Psoas muscle (tissue), 8 donors: Measurements from ENCODE around the gene CPNE7. TPM values are rescaled to one million over a fixed set of nuclear protein-coding genes. Genes with fewer than 3 reads are reported as not detected.

Experiments
- ATAC-seq, 4 donors: fragments of 200-7000 bp; cut with Tn5 transposase; one replicate each; pipeline ENCODE4 v1.9.1; 2020; ENCODE audit warnings: moderate library complexity in 3 of 4, mild to moderate bottlenecking in 2 of 4
- DNase-seq, 2 donors: peaks; one replicate each; pipeline ENCODE4 v3.0.0-alpha.2; 2020
- H3K27ac ChIP-seq: fragments of 200-600 bp; one replicate; pipeline ENCODE4 v1.8.0; 2022
- H3K27me3 ChIP-seq, 3 donors: fragments of 200-600 bp in 1 of 3; one replicate each; pipeline versions ENCODE4 v1.6.1 to v1.8.0; 2013 to 2022; ENCODE audit warnings: low read length in 2 of 3, mild to moderate bottlenecking in 2 of 3, moderate library complexity in 1 of 3; ENCODE audit not compliant: insufficient read depth in 3 of 3
- H3K36me3 ChIP-seq, 2 donors: fragments of 200-600 bp in 1 of 2; one replicate each; pipeline versions ENCODE4 v1.6.1 to v1.8.0; 2013 to 2022; ENCODE audit warnings: low read depth in 1 of 2, mild to moderate bottlenecking in 1 of 2, moderate library complexity in 1 of 2; ENCODE audit not compliant: insufficient read depth in 1 of 2
- H3K4me1 ChIP-seq: fragments of 200-600 bp; one replicate; pipeline ENCODE4 v1.8.0; 2022
- H3K4me3 ChIP-seq: fragments of 200-600 bp; one replicate; pipeline ENCODE4 v1.8.0; 2022; ENCODE audit warnings: mild to moderate bottlenecking
- H3K9me3 ChIP-seq: fragments of 200-600 bp; one replicate; pipeline ENCODE4 v1.8.0; 2022
- WGBS, 3 donors: extraction: QIAGEN DNeasy Blood & Tissue Kit; methylation state at CpG; one replicate each; pipeline versions ENCODE4 v1.1.6 to v1.1.7; 2013; 5-methylcytosine and 5-hydroxymethylcytosine counted together
- intact Hi-C, 2 donors: fragments of 100-400 bp; cut with DNase I; formaldehyde crosslinking; loops; one replicate each; pipeline versions ENCODE4 v1.11.0 to v1.14.2; 2022
- polyA plus RNA-seq, 3 donors: library from polyadenylated mRNA; stranded (reverse); fragments of 200-250 nt; gene quantifications; one replicate each; pipeline ENCODE4 v1.2.3, GENCODE V29; 2013
- total RNA-seq, 4 donors: library from RNA; stranded (reverse); fragmentation: NEBNext Ultra II Directional in 2 of 4; extraction: Animal tissue kit (Norgen Biotek cat#: 25700) in 2 of 4; gene quantifications; one replicate each; pipeline versions ENCODE4 v1.2.1 to v1.2.4, GENCODE V29; 2021 to 2023
- TF ChIP-seq, protein P1 (sequence below): fragments of 200-600 bp; IDR thresholded peaks from one replicate; pipeline ENCODE4 v1.8.0; 2022; ENCODE audit warnings: antibody characterized with exemption
- donor health status: healthy with polysubstance abuse.
- donor health status: DM: no; HTN: no; CAD: no; lungs with moderate emphysema.
- donor health status: Bipolar disorder and iron deficiency.
- donor health status: healthy.
- donor health status: DM: yes; HTN: yes; CAD: no.
- donor health status: DM: no; HTN: no; CAD: no.
- donor health status: DM: no; HTN: no; CAD: no.
- donor health status: DM: yes; HTN: yes; CAD: no.

Gene CPNE7
- total and polyA plus RNA-seq, 7 donors = 0.08 to 0.21 TPM; not detected in 5

DNA sequence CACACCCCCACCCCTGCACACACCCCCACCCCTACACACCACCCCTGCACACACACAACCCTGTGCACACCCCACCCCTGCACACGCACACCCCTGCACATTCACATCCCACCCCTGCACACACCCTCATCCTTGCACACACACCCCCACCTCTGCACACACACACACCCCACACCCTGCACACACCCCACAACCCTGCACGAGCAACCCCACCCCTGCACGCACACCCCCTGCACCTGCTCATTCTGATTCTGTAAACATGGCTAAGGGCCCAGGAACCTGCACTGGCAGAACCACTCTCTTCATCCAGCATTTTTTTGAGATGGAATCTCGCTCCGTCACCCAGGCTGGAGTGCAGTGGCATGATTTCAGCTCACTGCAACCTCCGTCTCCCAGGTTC lies 63.8 kb downstream of the CPNE7 start:
- Histone ChIP-seq H3K9me3 (no peaks in the 10 kb centered on the region), H3K36me3 (no peaks in the 10 kb centered on the region), H3K27ac (no peak overlapping the region), H3K4me3 (no peak overlapping the region), H3K27me3 (peaks cover 0 to 2% (median 0%) of the 10 kb centered on the region in 3 donors), H3K4me1 (no peaks in the 10 kb centered on the region)
- 79 to 86% (median 84%) methylated on average over 6 of the region's 6 CpGs for WGBS, 3 donors
- ATAC-seq (no peak), DNase-seq (no peak)
- intact Hi-C loops = loop anchor here in 1 of 2 donors (10.0 kb wide), 1 partner anchor 65 kb away; the partner anchor contains the start of gene CPNE7
- TF ChIP-seq, protein P1, sequence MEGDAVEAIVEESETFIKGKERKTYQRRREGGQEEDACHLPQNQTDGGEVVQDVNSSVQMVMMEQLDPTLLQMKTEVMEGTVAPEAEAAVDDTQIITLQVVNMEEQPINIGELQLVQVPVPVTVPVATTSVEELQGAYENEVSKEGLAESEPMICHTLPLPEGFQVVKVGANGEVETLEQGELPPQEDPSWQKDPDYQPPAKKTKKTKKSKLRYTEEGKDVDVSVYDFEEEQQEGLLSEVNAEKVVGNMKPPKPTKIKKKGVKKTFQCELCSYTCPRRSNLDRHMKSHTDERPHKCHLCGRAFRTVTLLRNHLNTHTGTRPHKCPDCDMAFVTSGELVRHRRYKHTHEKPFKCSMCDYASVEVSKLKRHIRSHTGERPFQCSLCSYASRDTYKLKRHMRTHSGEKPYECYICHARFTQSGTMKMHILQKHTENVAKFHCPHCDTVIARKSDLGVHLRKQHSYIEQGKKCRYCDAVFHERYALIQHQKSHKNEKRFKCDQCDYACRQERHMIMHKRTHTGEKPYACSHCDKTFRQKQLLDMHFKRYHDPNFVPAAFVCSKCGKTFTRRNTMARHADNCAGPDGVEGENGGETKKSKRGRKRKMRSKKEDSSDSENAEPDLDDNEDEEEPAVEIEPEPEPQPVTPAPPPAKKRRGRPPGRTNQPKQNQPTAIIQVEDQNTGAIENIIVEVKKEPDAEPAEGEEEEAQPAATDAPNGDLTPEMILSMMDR = no peak

DNA sequence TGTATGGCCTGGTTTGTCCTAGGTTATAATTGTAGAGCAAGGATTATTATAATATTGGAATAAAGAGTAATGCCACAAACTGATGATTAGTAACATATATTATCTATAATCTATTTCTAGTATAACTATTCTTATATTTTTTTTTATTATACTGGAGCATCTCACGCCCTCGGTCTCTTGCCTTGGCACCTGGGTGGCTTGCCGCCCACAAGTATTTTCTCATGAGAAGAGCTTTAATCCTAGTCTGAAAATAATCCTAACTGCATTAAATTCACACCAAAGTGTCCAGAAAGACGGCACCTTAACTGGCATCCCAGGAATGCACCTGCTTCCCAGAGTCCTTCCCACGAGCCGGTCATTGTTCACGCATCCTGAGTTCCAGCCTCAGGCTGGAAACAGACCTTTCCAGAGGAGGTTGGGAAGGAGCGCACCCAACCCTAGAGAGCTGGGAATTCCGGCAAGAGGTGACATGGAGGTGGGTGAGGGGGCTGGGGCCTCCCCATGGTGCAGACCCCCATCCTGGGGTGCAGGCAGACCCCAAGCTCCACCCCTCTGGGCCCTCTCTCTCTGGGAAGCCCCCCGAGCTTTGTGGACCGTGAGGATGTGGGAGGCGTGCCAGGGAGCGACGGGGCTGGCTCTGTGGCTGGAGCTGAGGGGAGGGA lies 66.0 kb downstream of the CPNE7 start:
- Histone ChIP-seq H3K27me3 (peaks cover 0 to 2% (median 0%) of the 10 kb centered on the region in 3 donors), H3K4me1 (no peaks in the 10 kb centered on the region), H3K27ac (no peak overlapping the region), H3K4me3 (no peak overlapping the region), H3K9me3 (no peaks in the 10 kb centered on the region), H3K36me3 (peaks cover 3 to 21% of the 10 kb centered on the region in 2 donors)
- ATAC-seq (no peak), DNase-seq (no peak)
- intact Hi-C loops = no loop called here
- 25 to 37% (median 28%) methylated on average over 14 of the region's 14 CpGs for WGBS, 3 donors
- TF ChIP-seq, protein P1 = no peak

DNA sequence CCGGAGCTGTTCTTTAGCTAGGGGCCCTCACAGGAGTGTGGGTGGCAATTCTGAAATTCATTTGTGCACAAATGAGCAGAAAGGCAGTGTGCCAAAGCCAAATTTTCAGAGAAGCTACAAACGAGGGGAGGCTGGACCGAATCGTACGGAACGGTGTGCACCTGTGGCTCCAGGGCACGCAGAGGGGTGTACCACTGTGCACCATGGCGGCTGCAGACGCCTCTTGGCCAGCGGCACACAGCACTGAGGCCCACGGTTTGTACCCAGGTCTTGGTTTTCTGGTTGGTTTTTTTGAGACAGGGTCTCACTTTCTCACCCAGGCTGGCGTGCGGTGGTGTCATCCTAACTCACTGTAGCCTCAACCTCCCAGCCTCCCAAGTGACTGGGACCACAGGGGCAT lies 67.0 kb downstream of the CPNE7 start:
- H3K4me1 ChIP-seq = no peaks in the 10 kb centered on the region
- no peak overlapping the region for H3K27ac ChIP-seq
- peaks cover 6 to 30% of the 10 kb centered on the region in 2 donors for H3K36me3 ChIP-seq
- no peaks in the 10 kb centered on the region for H3K9me3 ChIP-seq
- 63 to 71% (median 67%) methylated on average over 13 of the region's 13 CpGs for WGBS, 3 donors
- intact Hi-C loops = no loop called here
- H3K27me3 ChIP-seq = peaks cover 0 to 2% (median 0%) of the 10 kb centered on the region in 3 donors
- TF ChIP-seq, protein P1 = no peak
- H3K4me3 ChIP-seq = no peak overlapping the region
- ATAC-seq (no peak), DNase-seq (no peak)

DNA sequence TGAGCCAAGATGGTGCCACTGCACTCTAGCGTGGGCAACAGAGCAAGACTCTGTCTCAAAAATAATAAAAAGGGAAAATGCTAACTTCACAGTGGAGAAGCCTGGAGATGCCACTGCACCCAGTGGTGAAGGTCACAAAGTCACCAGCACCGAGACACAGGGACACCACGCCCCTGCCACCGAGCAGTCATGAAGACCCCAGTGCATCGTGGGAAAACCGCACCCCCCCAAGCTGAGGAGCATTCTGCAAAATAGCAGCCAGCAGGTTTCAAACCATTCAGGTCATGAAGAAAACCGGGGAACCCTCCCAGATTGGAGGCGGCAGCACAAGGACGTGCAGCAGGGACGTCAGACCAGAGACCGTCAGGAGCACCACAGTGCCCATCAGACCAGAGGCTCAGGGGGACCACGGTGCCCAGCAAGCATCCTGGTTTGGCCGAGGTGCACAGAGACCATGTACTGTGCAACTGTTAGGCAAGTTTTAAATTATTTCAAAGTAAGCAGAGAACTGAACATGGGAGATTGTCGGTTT lies 68.3 kb downstream of the CPNE7 start:
- ATAC-seq (no peak), DNase-seq (no peak)
- TF ChIP-seq, protein P1 = no peak
- Histone ChIP-seq H3K36me3 (peaks cover 6 to 30% of the 10 kb centered on the region in 2 donors), H3K4me3 (no peak overlapping the region), H3K9me3 (no peaks in the 10 kb centered on the region), H3K27ac (no peak overlapping the region), H3K27me3 (peaks cover 0 to 2% (median 0%) of the 10 kb centered on the region in 3 donors), H3K4me1 (no peaks in the 10 kb centered on the region)
- intact Hi-C loops = no loop called here
- WGBS, 3 donors = 64 to 76% (median 65%) methylated on average over 14 of the region's 14 CpGs
